Measurements from ENCODE around the gene ZDHHC18.
"Not testable (repeated sequence)": the region's sequence is repeated elsewhere in the genome, so short reads cannot be mapped to it uniquely, and the experiment has no call there.

DNA sequence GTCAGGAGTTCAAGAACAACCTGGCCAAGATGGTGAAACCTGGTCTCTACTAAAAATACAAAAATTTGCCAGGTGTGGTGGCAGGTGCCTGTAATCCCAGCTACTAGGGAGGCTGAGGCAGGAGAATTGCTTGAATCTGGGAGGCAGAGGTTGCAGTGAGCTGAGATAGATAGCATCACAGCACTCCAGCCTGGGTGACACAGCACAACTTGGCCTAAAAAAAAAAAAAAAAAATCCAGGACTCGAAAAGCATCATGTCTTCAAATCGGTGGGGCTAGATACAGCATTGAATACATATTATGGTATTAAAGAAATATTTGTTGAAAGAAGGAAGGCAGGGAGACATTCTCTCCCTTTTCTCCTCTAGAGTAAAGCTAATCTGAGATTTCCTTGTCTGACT, 46.6 kb downstream of the ZDHHC18 start:
- TF ChIP-seq, protein P1, sequence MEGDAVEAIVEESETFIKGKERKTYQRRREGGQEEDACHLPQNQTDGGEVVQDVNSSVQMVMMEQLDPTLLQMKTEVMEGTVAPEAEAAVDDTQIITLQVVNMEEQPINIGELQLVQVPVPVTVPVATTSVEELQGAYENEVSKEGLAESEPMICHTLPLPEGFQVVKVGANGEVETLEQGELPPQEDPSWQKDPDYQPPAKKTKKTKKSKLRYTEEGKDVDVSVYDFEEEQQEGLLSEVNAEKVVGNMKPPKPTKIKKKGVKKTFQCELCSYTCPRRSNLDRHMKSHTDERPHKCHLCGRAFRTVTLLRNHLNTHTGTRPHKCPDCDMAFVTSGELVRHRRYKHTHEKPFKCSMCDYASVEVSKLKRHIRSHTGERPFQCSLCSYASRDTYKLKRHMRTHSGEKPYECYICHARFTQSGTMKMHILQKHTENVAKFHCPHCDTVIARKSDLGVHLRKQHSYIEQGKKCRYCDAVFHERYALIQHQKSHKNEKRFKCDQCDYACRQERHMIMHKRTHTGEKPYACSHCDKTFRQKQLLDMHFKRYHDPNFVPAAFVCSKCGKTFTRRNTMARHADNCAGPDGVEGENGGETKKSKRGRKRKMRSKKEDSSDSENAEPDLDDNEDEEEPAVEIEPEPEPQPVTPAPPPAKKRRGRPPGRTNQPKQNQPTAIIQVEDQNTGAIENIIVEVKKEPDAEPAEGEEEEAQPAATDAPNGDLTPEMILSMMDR (IDR thresholded peaks at IDR 0.05) = not testable (repeated sequence)
- not testable (repeated sequence) for TF ChIP-seq POLR2A (IDR thresholded peaks at IDR 0.05)
